ENCODE measurements around the gene P2RX7. TPM values are rescaled to one million over a fixed set of nuclear protein-coding genes. Genes with fewer than 3 reads are reported as not detected.

P2RX7 gene
- polyA plus RNA-seq, 1 donor from 2014 or later: not detected

GRCh38 chr12:121092034-121092433 is 40.6 kb upstream of the P2RX7 start:
- no peak overlapping the region for H3K27ac ChIP-seq (ENCODE audit: low read length)
- no peaks in the 10 kb centered on the region for H3K27me3 ChIP-seq (ENCODE audit: insufficient read depth, low read depth, low read length)
- H3F3A ChIP-seq (ENCODE audit: insufficient read depth, low read length, poor library complexity, severe bottlenecking): no peaks in the 10 kb centered on the region
- no peaks in the 10 kb centered on the region for H3K79me2 ChIP-seq (replicated peaks; ENCODE audit: insufficient read depth, low read length)
- H3K9me2 ChIP-seq (ENCODE audit: insufficient read depth, low read length): no peaks in the 10 kb centered on the region
- no peak overlapping the region for H3K9ac ChIP-seq (ENCODE audit: low read length)
- peak overlapping the region; percentile 30 for H3K4me2 ChIP-seq (ENCODE audit: low read length)
- no peaks in the 10 kb centered on the region for H3K9me3 ChIP-seq (ENCODE audit: low read length)
- TF ChIP-seq SMC3 (conservative IDR thresholded peaks at IDR 0.05; ENCODE audit: poor library complexity) (no peak), TAF1 (IDR thresholded peaks at IDR 0.05; ENCODE audit: low read depth) (no peak), RAD21 (conservative IDR thresholded peaks at IDR 0.05) (no peak), EP300 (conservative IDR thresholded peaks at IDR 0.05; ENCODE audit: poor library complexity, severe bottlenecking) (peak; percentile 69), REST (IDR thresholded peaks at IDR 0.05; ENCODE audit: borderline replicate concordance) (no peak), POLR2AphosphoS5 (IDR thresholded peaks at IDR 0.05) (peak; percentile 46), CTCF (IDR thresholded peaks at IDR 0.05; ENCODE audit: poor library complexity, severe bottlenecking) (no peak)
- no peak overlapping the region for H2AFZ ChIP-seq (ENCODE audit: low read depth, low read length)
- H4K20me1 ChIP-seq (ENCODE audit: insufficient read depth): no peaks in the 10 kb centered on the region
- H3K4me3 ChIP-seq (ENCODE audit: low read length): peak overlapping the region; percentile 34
- no peaks in the 10 kb centered on the region for H3K36me3 ChIP-seq (ENCODE audit: insufficient read depth, low read length)

GRCh38 chr12:121093487-121093891 is 39.2 kb upstream of the P2RX7 start:
- no peak overlapping the region for H3K9ac ChIP-seq (ENCODE audit: low read length)
- no peak overlapping the region for H3K27ac ChIP-seq (ENCODE audit: low read length)
- no peak overlapping the region for H3K4me3 ChIP-seq (ENCODE audit: low read length)
- H3K79me2 ChIP-seq (replicated peaks; ENCODE audit: insufficient read depth, low read length): no peaks in the 10 kb centered on the region
- H3F3A ChIP-seq (ENCODE audit: insufficient read depth, low read length, poor library complexity, severe bottlenecking): no peaks in the 10 kb centered on the region
- TF ChIP-seq RAD21 (conservative IDR thresholded peaks at IDR 0.05) (no peak), SMC3 (conservative IDR thresholded peaks at IDR 0.05; ENCODE audit: poor library complexity) (no peak), POLR2AphosphoS5 (IDR thresholded peaks at IDR 0.05) (no peak), REST (IDR thresholded peaks at IDR 0.05; ENCODE audit: borderline replicate concordance) (no peak), CTCF (IDR thresholded peaks at IDR 0.05; ENCODE audit: poor library complexity, severe bottlenecking) (no peak), MXI1 (conservative IDR thresholded peaks at IDR 0.05; ENCODE audit: poor library complexity, severe bottlenecking) (no peak), TAF1 (IDR thresholded peaks at IDR 0.05; ENCODE audit: low read depth) (no peak), EZH2 (IDR thresholded peaks at IDR 0.05; ENCODE audit: borderline replicate concordance, insufficient read depth, low read length, poor library complexity, severe bottlenecking) (no peak), EP300 (conservative IDR thresholded peaks at IDR 0.05; ENCODE audit: poor library complexity, severe bottlenecking) (no peak)
- H3K36me3 ChIP-seq (ENCODE audit: insufficient read depth, low read length): no peaks in the 10 kb centered on the region
- no peak overlapping the region for H3K4me2 ChIP-seq (ENCODE audit: low read length)
- H4K20me1 ChIP-seq (ENCODE audit: insufficient read depth): no peaks in the 10 kb centered on the region
- H3K9me2 ChIP-seq (ENCODE audit: insufficient read depth, low read length): no peaks in the 10 kb centered on the region
- no peak overlapping the region for H2AFZ ChIP-seq (ENCODE audit: low read depth, low read length)
- H3K9me3 ChIP-seq (ENCODE audit: low read length): no peaks in the 10 kb centered on the region
- no peaks in the 10 kb centered on the region for H3K27me3 ChIP-seq (ENCODE audit: insufficient read depth, low read depth, low read length)
